Mesenchymal stem cell (in vitro differentiated cells and primary cell): ENCODE data around the gene CATSPER4.

Experiments
- DNase-seq: peaks from one replicate; pipeline ENCODE4 v3.0.0-alpha.2; 2013
- H2AFZ ChIP-seq: one replicate; pipeline ENCODE4 v1.6.1; 2013; ENCODE audit warnings: low read depth, mild to moderate bottlenecking, control low read depth, inconsistent platforms, low read length, moderate library complexity
- H2AK5ac ChIP-seq: 2 replicates; pipeline ENCODE4 v1.6.1; 2013; ENCODE audit warnings: low read length, moderate library complexity, mild to moderate bottlenecking, inconsistent platforms; ENCODE audit not compliant: severe bottlenecking
- H2BK120ac ChIP-seq: one replicate; pipeline ENCODE4 v1.6.1; 2013; ENCODE audit warnings: low read depth, mild to moderate bottlenecking, inconsistent platforms, low read length, moderate library complexity
- H2BK12ac ChIP-seq, 2 experiments: one replicate each; pipeline ENCODE4 v1.6.1; 2013; ENCODE audit warnings: inconsistent platforms in 2 of 2, low read length in 2 of 2, mild to moderate bottlenecking in 2 of 2, moderate library complexity in 2 of 2, control low read depth in 1 of 2
- H2BK15ac ChIP-seq: one replicate; pipeline ENCODE4 v1.6.1; 2013; ENCODE audit warnings: mild to moderate bottlenecking, low read depth, inconsistent platforms; ENCODE audit not compliant: poor library complexity, severe bottlenecking
- H2BK5ac ChIP-seq: 2 replicates; pipeline ENCODE4 v1.6.1; 2013; ENCODE audit warnings: low read depth, mild to moderate bottlenecking, low read length, control low read depth, inconsistent platforms; ENCODE audit not compliant: poor library complexity, severe bottlenecking
- H3K14ac ChIP-seq, 2 experiments: one replicate each; pipeline ENCODE4 v1.6.1; 2013; ENCODE audit warnings: inconsistent platforms in 2 of 2, low read length in 2 of 2, control low read depth in 1 of 2, mild to moderate bottlenecking in 1 of 2, moderate library complexity in 1 of 2
- H3K18ac ChIP-seq, 2 experiments: one replicate each; pipeline ENCODE4 v1.6.1; 2013; ENCODE audit warnings: inconsistent platforms in 2 of 2, low read length in 2 of 2, control low read depth in 1 of 2, low read depth in 1 of 2, mild to moderate bottlenecking in 1 of 2
- H3K23ac ChIP-seq, 2 experiments: one replicate each; pipeline ENCODE4 v1.6.1; 2013; ENCODE audit warnings: inconsistent platforms in 2 of 2, low read length in 2 of 2, mild to moderate bottlenecking in 2 of 2, moderate library complexity in 2 of 2, control low read depth in 1 of 2
- H3K27ac ChIP-seq: 2 replicates; pipeline ENCODE4 v1.5.1; 2013; ENCODE audit warnings: mild to moderate bottlenecking, moderate library complexity, low read length, control low read depth, inconsistent platforms; ENCODE audit not compliant: poor library complexity, severe bottlenecking
- H3K27me3 ChIP-seq, 2 experiments: 2 replicates each; pipeline versions ENCODE4 v1.6.1 to v1.7.0; 2013; ENCODE audit warnings: low read length in 2 of 2, mild to moderate bottlenecking in 2 of 2, moderate library complexity in 2 of 2, control low read depth in 1 of 2, inconsistent platforms in 1 of 2; ENCODE audit not compliant: control insufficient read depth in 1 of 2, insufficient read depth in 1 of 2
- H3K36me3 ChIP-seq, 2 experiments: 2 replicates each; pipeline versions ENCODE4 v1.6.1 to v1.7.0; 2013; ENCODE audit warnings: low read length in 2 of 2, control low read depth in 1 of 2, inconsistent platforms in 1 of 2, low read depth in 1 of 2, mild to moderate bottlenecking in 1 of 2; ENCODE audit not compliant: insufficient read depth in 2 of 2, control insufficient read depth in 1 of 2
- H3K4ac ChIP-seq, 2 experiments: one replicate each; pipeline ENCODE4 v1.6.1; 2013; ENCODE audit warnings: inconsistent platforms in 2 of 2, low read length in 2 of 2, mild to moderate bottlenecking in 2 of 2, moderate library complexity in 2 of 2, control low read depth in 1 of 2, low read depth in 1 of 2
- H3K4me1 ChIP-seq: 2 replicates; pipeline ENCODE4 v1.6.1; 2013; ENCODE audit warnings: low read depth, low read length, control low read depth; ENCODE audit not compliant: control insufficient read depth, insufficient read depth
- H3K4me2 ChIP-seq: 2 replicates; pipeline ENCODE4 v1.6.1; 2013; ENCODE audit warnings: low read length, mild to moderate bottlenecking, inconsistent platforms; ENCODE audit not compliant: poor library complexity, severe bottlenecking
- H3K4me3 ChIP-seq, 2 experiments: 2 replicates each; pipeline versions ENCODE4 v1.5.1 to v1.7.0; 2013; ENCODE audit warnings: low read length in 2 of 2, mild to moderate bottlenecking in 2 of 2, control low read depth in 1 of 2, low read depth in 1 of 2; ENCODE audit not compliant: insufficient read depth in 1 of 2
- H3K79me1 ChIP-seq: replicated peaks from 2 replicates; pipeline ENCODE4 v1.6.1; 2013; ENCODE audit warnings: mild to moderate bottlenecking, control low read depth, low read length, inconsistent platforms; ENCODE audit not compliant: poor library complexity, severe bottlenecking
- H3K9ac ChIP-seq: 2 replicates; pipeline ENCODE4 v1.7.0; 2013; ENCODE audit warnings: mild to moderate bottlenecking, low read length, moderate library complexity
- H3K9me3 ChIP-seq: 2 replicates; pipeline ENCODE4 v1.7.0; 2013; ENCODE audit warnings: mild to moderate bottlenecking, low read length; ENCODE audit not compliant: control insufficient read depth
- H4K8ac ChIP-seq: one replicate; pipeline ENCODE4 v1.6.1; 2013; ENCODE audit warnings: inconsistent platforms, mild to moderate bottlenecking, low read length, moderate library complexity
- H4K91ac ChIP-seq: one replicate; pipeline ENCODE4 v1.6.1; 2013; ENCODE audit warnings: mild to moderate bottlenecking, low read length, inconsistent platforms
- WGBS: methylation state at CpG from one replicate; pipeline ENCODE4 v1.1.7; 2013; ENCODE audit warnings: mixed read lengths; 5-methylcytosine and 5-hydroxymethylcytosine counted together

Gene CATSPER4

DNA sequence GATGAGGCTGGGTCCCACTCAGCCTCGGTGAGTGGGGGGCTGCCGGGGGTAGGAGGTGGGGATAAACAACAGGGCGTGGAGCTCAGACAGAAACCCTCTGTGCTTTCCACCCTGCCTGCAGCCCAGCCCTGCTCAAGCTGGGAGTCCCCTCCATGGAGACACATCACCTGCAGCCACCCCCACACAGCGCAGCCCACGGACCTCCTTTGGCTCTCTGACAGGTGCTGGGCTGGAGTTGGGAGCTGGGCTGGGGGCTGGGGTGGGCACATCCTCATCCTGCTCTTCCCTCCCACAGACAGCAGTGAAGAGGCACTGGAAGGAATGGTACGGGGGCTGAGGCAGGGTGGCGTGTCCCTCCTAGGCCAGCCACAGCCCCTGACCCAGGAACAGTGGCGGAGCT is 1.9 kb upstream of the CATSPER4 start:
- no peak overlapping the region for H4K91ac ChIP-seq
- H3K9me3 ChIP-seq: no peaks in the 10 kb centered on the region
- no peaks in the 10 kb centered on the region for H3K79me1 ChIP-seq
- WGBS: 98% methylated on average over 3 of the region's 8 CpGs
- no peak overlapping the region for H3K9ac ChIP-seq
- no peak overlapping the region for H2AK5ac ChIP-seq
- no peak overlapping the region for H3K23ac ChIP-seq
- H4K8ac ChIP-seq: no peak overlapping the region
- no peak overlapping the region for H2AFZ ChIP-seq
- no peak overlapping the region for H3K4ac ChIP-seq
- no peaks in the 10 kb centered on the region for H3K36me3 ChIP-seq
- no peak overlapping the region for H3K14ac ChIP-seq
- no peak overlapping the region for H2BK12ac ChIP-seq
- H3K4me3 ChIP-seq: no peak overlapping the region
- H3K4me2 ChIP-seq: no peak overlapping the region
- no peak overlapping the region for H2BK120ac ChIP-seq
- no peak overlapping the region for H3K18ac ChIP-seq
- peaks cover 18 to 39% of the 10 kb centered on the region in 2 experiments for H3K27me3 ChIP-seq
- H3K27ac ChIP-seq: no peak overlapping the region
- H2BK15ac ChIP-seq: no peak overlapping the region
- no peak overlapping the region for H2BK5ac ChIP-seq
- no peaks in the 10 kb centered on the region for H3K4me1 ChIP-seq
- DNase-seq: no peak

DNA sequence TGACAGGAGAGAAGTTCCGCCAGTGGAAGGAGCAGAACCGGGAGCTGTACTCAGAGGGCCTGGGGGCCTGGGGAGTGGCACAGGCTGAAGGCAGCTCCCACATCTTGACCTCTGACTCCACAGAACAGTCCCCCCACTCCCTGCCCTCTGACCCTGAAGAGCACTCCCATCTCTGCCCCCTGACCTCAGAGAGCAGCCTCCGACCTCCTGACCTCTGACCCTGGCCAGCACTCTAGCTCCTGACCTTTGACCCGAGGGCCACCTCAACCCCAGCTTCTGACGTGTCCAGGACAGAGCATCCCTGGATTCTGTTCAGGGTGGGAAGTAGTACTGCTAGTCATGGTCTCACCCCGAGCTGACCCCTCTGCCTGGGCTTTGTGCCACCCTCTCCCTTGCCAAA is 1.1 kb upstream of the CATSPER4 start:
- no peak overlapping the region for H3K18ac ChIP-seq
- H2AFZ ChIP-seq: no peak overlapping the region
- 72% methylated on average over 6 of the region's 6 CpGs for WGBS
- no peak overlapping the region for H3K4me3 ChIP-seq
- H3K9me3 ChIP-seq: no peaks in the 10 kb centered on the region
- no peak overlapping the region for H2BK120ac ChIP-seq
- peaks cover 26 to 47% of the 10 kb centered on the region in 2 experiments for H3K27me3 ChIP-seq
- H2BK12ac ChIP-seq: no peak overlapping the region
- no peak for DNase-seq
- H3K79me1 ChIP-seq: no peaks in the 10 kb centered on the region
- H3K23ac ChIP-seq: no peak overlapping the region
- no peaks in the 10 kb centered on the region for H3K36me3 ChIP-seq
- H2BK15ac ChIP-seq: no peak overlapping the region
- H4K8ac ChIP-seq: no peak overlapping the region
- H4K91ac ChIP-seq: no peak overlapping the region
- no peak overlapping the region for H3K9ac ChIP-seq
- no peak overlapping the region for H3K4ac ChIP-seq
- no peak overlapping the region for H3K4me2 ChIP-seq
- H3K14ac ChIP-seq: no peak overlapping the region
- H3K27ac ChIP-seq: no peak overlapping the region
- no peaks in the 10 kb centered on the region for H3K4me1 ChIP-seq
- H2BK5ac ChIP-seq: no peak overlapping the region
- no peak overlapping the region for H2AK5ac ChIP-seq

DNA sequence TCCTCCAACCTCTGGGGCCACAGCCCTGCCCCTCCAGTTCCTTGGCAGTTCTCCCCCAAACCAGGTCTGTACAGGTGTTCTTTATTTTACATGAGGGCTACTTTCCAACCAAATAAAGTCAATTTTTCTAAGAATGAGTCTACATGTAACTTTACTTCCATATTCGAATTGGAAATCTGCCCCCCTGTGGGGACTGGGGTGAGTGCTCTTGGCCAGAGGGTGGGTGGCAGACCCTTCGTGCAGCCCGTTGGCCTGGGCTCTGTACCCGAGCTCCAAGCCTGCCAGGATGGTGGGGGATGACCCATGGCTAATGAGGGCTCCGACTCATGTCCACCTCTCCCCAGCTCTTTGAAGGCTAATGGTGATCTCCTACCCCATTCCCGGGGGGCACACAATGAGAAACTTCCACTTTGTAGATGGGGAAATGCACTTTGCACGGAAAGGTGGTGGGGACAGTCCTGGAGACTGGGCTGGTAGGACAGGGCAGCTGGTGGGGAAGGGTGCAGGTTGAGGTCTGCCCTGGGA is 589 bp upstream of the CATSPER4 start:
- Histone ChIP-seq H3K9ac (no peak overlapping the region), H3K36me3 (no peaks in the 10 kb centered on the region), H2AFZ (no peak overlapping the region), H4K8ac (no peak overlapping the region), H2BK120ac (no peak overlapping the region), H3K4me2 (no peak overlapping the region), H3K4me3 (no peak overlapping the region), H3K27ac (no peak overlapping the region), H3K79me1 (no peaks in the 10 kb centered on the region), H4K91ac (no peak overlapping the region), H3K4me1 (no peaks in the 10 kb centered on the region), H2AK5ac (no peak overlapping the region), H2BK15ac (no peak overlapping the region), H3K23ac (no peak overlapping the region), H3K14ac (no peak overlapping the region), H3K18ac (no peak overlapping the region), H3K27me3 (peaks cover 30 to 47% of the 10 kb centered on the region in 2 experiments), H3K9me3 (no peaks in the 10 kb centered on the region), H2BK12ac (no peak overlapping the region), H3K4ac (no peak overlapping the region), H2BK5ac (no peak overlapping the region)
- 77% methylated on average over 5 of the region's 7 CpGs for WGBS
- DNase-seq: no peak

DNA sequence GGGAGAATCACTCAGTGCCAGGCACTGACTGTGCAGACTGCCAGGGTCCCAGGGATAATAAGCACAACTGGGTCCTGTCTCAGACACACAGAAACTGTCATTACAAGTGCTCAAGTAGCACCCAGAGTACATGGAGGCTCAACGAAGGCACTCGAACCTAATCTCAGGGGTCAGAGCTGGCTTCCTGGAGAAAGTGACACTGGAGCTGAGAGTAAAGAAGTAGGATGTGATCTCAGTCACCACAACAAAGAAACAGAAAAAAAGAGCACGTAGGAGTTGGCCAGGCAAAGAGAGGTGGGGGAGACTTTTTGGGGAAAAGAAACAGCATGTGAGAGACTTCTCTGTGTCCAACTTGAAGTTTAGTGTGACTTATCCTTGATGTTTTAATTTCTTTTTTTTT is 1.3 kb downstream of the CATSPER4 start:
- H2AK5ac ChIP-seq: no peak overlapping the region
- no peak overlapping the region for H3K14ac ChIP-seq
- H3K27me3 ChIP-seq: peaks cover 30 to 49% of the 10 kb centered on the region in 2 experiments
- H3K4ac ChIP-seq: no peak overlapping the region
- H3K4me1 ChIP-seq: no peaks in the 10 kb centered on the region
- 54% methylated on average over 3 of the region's 3 CpGs for WGBS
- no peak overlapping the region for H2BK5ac ChIP-seq
- H2AFZ ChIP-seq: no peak overlapping the region
- H3K18ac ChIP-seq: no peak overlapping the region
- no peak overlapping the region for H2BK12ac ChIP-seq
- H3K79me1 ChIP-seq: no peaks in the 10 kb centered on the region
- no peak overlapping the region for H3K9ac ChIP-seq
- H2BK120ac ChIP-seq: no peak overlapping the region
- no peak overlapping the region for H2BK15ac ChIP-seq
- H3K4me2 ChIP-seq: no peak overlapping the region
- no peak for DNase-seq
- H3K9me3 ChIP-seq: no peaks in the 10 kb centered on the region
- H4K91ac ChIP-seq: no peak overlapping the region
- H3K23ac ChIP-seq: no peak overlapping the region
- no peaks in the 10 kb centered on the region for H3K36me3 ChIP-seq
- H4K8ac ChIP-seq: no peak overlapping the region
- no peak overlapping the region for H3K4me3 ChIP-seq
- H3K27ac ChIP-seq: no peak overlapping the region
